Mesendoderm (in vitro differentiated cells): ENCODE data around the gene ANLN.

Source experiments
- DNase-seq: peaks from one replicate; pipeline ENCODE4 v3.0.0; 2013
- H2AK5ac ChIP-seq: 2 replicates; pipeline ENCODE4 v1.6.1; 2013; ENCODE audit warnings: low read length, inconsistent platforms
- H2BK120ac ChIP-seq: 2 replicates; pipeline ENCODE4 v1.6.1; 2013; ENCODE audit warnings: low read depth, mild to moderate bottlenecking, low read length, moderate library complexity, mixed read lengths
- H2BK15ac ChIP-seq: replicated peaks from 2 replicates; pipeline ENCODE4 v1.6.1; 2013; ENCODE audit warnings: low read depth, mild to moderate bottlenecking, moderate library complexity
- H2BK5ac ChIP-seq: 2 replicates; pipeline ENCODE4 v1.6.1; 2013; ENCODE audit warnings: low read length, inconsistent platforms
- H3K18ac ChIP-seq: 2 replicates; pipeline ENCODE4 v1.6.1; 2013; ENCODE audit warnings: mild to moderate bottlenecking, low read length, mixed read lengths
- H3K23ac ChIP-seq: one replicate; pipeline ENCODE4 v1.6.1; 2013; ENCODE audit warnings: low read length
- H3K27ac ChIP-seq: 2 replicates; pipeline ENCODE4 v1.5.1; 2013; ENCODE audit warnings: low read depth, mild to moderate bottlenecking, inconsistent platforms, low read length, moderate library complexity
- H3K27me3 ChIP-seq: 2 replicates; pipeline ENCODE4 v1.6.1; 2013; ENCODE audit warnings: low read length, control low read depth, mild to moderate bottlenecking, inconsistent platforms; ENCODE audit not compliant: insufficient read depth, poor library complexity
- H3K36me3 ChIP-seq: 2 replicates; pipeline ENCODE4 v1.6.1; 2013; ENCODE audit warnings: low read length, inconsistent platforms; ENCODE audit not compliant: control insufficient read depth, insufficient read depth
- H3K4ac ChIP-seq: one replicate; pipeline ENCODE4 v1.6.1; 2013; ENCODE audit warnings: low read depth, mild to moderate bottlenecking, low read length, moderate library complexity
- H3K4me1 ChIP-seq: 2 replicates; pipeline ENCODE4 v1.6.1; 2013; ENCODE audit warnings: low read depth, low read length, inconsistent platforms; ENCODE audit not compliant: control insufficient read depth
- H3K4me2 ChIP-seq: 2 replicates; pipeline ENCODE4 v1.6.1; 2013; ENCODE audit warnings: low read length
- H3K4me3 ChIP-seq: 2 replicates; pipeline ENCODE4 v1.5.1; 2013; ENCODE audit warnings: mild to moderate bottlenecking, low read length
- H3K56ac ChIP-seq: one replicate; pipeline ENCODE4 v1.6.1; 2013; ENCODE audit warnings: low read length
- H3K79me1 ChIP-seq: 2 replicates; pipeline ENCODE4 v1.6.1; 2013; ENCODE audit warnings: low read length, inconsistent platforms
- H3K79me2 ChIP-seq: 2 replicates; pipeline ENCODE4 v1.6.1; 2013; ENCODE audit warnings: mild to moderate bottlenecking, low read length; ENCODE audit not compliant: control insufficient read depth, insufficient read depth
- H3K9ac ChIP-seq: 2 replicates; pipeline ENCODE4 v1.6.1; 2013; ENCODE audit warnings: low read length, inconsistent platforms
- H4K5ac ChIP-seq: one replicate; pipeline ENCODE4 v1.6.1; 2013; ENCODE audit warnings: low read length
- H4K8ac ChIP-seq: one replicate; pipeline ENCODE4 v1.6.1; 2013; ENCODE audit warnings: low read depth, mild to moderate bottlenecking, control low read depth, low read length, moderate library complexity
- WGBS: extraction: QIAGEN DNeasy Blood & Tissue Kit; methylation state at CpG from one replicate; pipeline ENCODE4 v1.1.7; 2013; ENCODE audit warnings: low lambda C conversion rate, missing lambda C conversion rate; ENCODE audit not compliant: insufficient coverage; ENCODE audit errors: extremely low coverage; 5-methylcytosine and 5-hydroxymethylcytosine counted together

Gene ANLN

GRCh38 chr7:36361227-36361626 is 28.4 kb upstream of the ANLN start:
- H3K27me3 ChIP-seq, result peaks cover 24% of the 10 kb centered on the region
- H2AK5ac ChIP-seq, result no peak overlapping the region
- no peak overlapping the region for H3K23ac ChIP-seq
- H4K8ac ChIP-seq, result no peak overlapping the region
- no peak overlapping the region for H3K4me3 ChIP-seq
- H3K9ac ChIP-seq, result no peak overlapping the region
- H3K36me3 ChIP-seq, result no peaks in the 10 kb centered on the region
- H3K27ac ChIP-seq, result no peak overlapping the region
- no peaks in the 10 kb centered on the region for H3K79me2 ChIP-seq
- no peak overlapping the region for H3K18ac ChIP-seq
- H2BK120ac ChIP-seq, result no peak overlapping the region
- H2BK5ac ChIP-seq, result no peak overlapping the region
- no peaks in the 10 kb centered on the region for H3K79me1 ChIP-seq
- H2BK15ac ChIP-seq, result no peak overlapping the region
- H3K4ac ChIP-seq, result no peak overlapping the region
- H3K4me1 ChIP-seq, result peaks cover 2% of the 10 kb centered on the region
- no CpG with 5 or more reads among the region's 4 CpGs for WGBS
- no peak for DNase-seq
- no peak overlapping the region for H3K4me2 ChIP-seq
- no peak overlapping the region for H3K56ac ChIP-seq
- no peak overlapping the region for H4K5ac ChIP-seq

GRCh38 chr7:36363515-36363914 is 26.1 kb upstream of the ANLN start:
- Histone ChIP-seq H3K4ac (no peak overlapping the region), H3K18ac (no peak overlapping the region), H4K8ac (no peak overlapping the region), H2BK120ac (no peak overlapping the region), H3K36me3 (no peaks in the 10 kb centered on the region), H3K4me3 (no peak overlapping the region), H3K79me1 (no peaks in the 10 kb centered on the region), H3K23ac (no peak overlapping the region), H3K4me1 (peaks cover 2% of the 10 kb centered on the region), H3K56ac (no peak overlapping the region), H2BK5ac (no peak overlapping the region), H3K4me2 (no peak overlapping the region), H2AK5ac (no peak overlapping the region), H2BK15ac (no peak overlapping the region), H3K27ac (no peak overlapping the region), H3K9ac (no peak overlapping the region), H4K5ac (no peak overlapping the region), H3K27me3 (peaks cover 24% of the 10 kb centered on the region), H3K79me2 (no peaks in the 10 kb centered on the region)
- DNase-seq, result no peak
- WGBS, result no CpG with 5 or more reads among the region's 1 CpG

GRCh38 chr7:36366005-36366717 is 23.5 kb upstream of the ANLN start:
- no peak overlapping the region for H3K4ac ChIP-seq
- H3K36me3 ChIP-seq, result no peaks in the 10 kb centered on the region

DNA sequence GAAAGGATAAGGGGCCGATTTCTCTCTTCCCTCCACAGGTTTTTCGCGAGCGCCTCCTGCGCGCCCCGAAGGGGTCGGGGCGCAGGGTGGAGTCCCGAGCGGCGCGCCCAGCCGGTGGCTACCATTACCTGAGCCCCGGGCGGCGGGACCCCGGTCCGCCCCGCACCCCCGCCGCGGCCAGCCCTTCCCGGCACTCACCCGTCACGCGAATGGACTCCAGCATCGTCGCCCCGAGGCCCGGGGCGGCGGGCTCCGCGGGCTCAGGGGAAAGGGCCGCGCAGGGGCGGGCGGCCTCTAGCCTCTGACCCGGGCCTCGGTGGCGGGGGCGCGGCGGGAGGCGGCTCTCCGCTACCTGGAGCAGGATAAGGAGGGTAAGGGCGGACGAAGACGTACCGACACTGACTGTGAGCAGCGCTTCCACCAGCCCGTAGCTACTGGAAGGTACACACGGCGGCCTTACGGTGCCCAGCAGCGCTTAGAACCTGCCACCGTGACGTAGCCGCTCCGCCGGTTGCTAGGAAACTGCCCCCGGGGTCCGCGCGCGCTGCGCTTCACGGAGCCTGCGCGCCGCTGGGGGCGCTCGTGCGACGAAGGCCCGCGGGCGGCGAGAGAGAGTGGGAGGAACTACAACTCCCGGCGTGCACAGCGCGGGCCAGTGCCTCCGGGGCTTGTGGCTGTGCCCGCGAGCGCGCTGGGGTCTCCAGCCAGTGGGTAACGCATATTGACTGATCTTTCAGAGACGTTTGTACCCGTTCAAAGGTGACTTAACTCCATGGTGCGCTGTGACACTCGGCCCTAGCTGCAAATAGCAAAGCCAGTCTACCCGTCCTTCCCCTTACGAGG is 22.7 kb upstream of the ANLN start:
- Histone ChIP-seq H3K79me1 (no peaks in the 10 kb centered on the region), H2AK5ac (no peak overlapping the region), H3K4me1 (no peaks in the 10 kb centered on the region), H4K8ac (no peak overlapping the region), H3K27me3 (peaks cover 12% of the 10 kb centered on the region), H3K4me2 (peak overlapping the region; percentile 51), H3K18ac (no peak overlapping the region), H3K9ac (peak overlapping the region; percentile 56), H3K4ac (no peak overlapping the region), H3K4me3 (peak overlapping the region; percentile 18), H2BK5ac (no peak overlapping the region), H4K5ac (no peak overlapping the region), H3K79me2 (no peaks in the 10 kb centered on the region), H2BK120ac (no peak overlapping the region), H3K27ac (no peak overlapping the region), H3K23ac (no peak overlapping the region), H3K36me3 (no peaks in the 10 kb centered on the region), H2BK15ac (no peak overlapping the region), H3K56ac (peak overlapping the region; percentile 76)
- peak; percentile 93 for DNase-seq
- no CpG with 5 or more reads among the region's 96 CpGs for WGBS

More at GRCh38 chr7:36366005-36366717, 23.5 kb upstream of the ANLN start:
- no peak overlapping the region for H4K5ac ChIP-seq
- WGBS, result no CpG with 5 or more reads among the region's 12 CpGs
- no peak overlapping the region for H3K18ac ChIP-seq
- H2BK120ac ChIP-seq, result no peak overlapping the region
- H3K4me2 ChIP-seq, result peak overlapping the region; percentile 43
- H3K4me1 ChIP-seq, result no peaks in the 10 kb centered on the region
- no peak overlapping the region for H3K4me3 ChIP-seq
- no peak overlapping the region for H4K8ac ChIP-seq
- H3K27ac ChIP-seq, result no peak overlapping the region
- H3K27me3 ChIP-seq, result peaks cover 16% of the 10 kb centered on the region
- no peaks in the 10 kb centered on the region for H3K79me2 ChIP-seq
- H2BK15ac ChIP-seq, result no peak overlapping the region
- H3K9ac ChIP-seq, result no peak overlapping the region
- no peak overlapping the region for H3K23ac ChIP-seq
- H2BK5ac ChIP-seq, result no peak overlapping the region
- no peaks in the 10 kb centered on the region for H3K79me1 ChIP-seq
- H3K56ac ChIP-seq, result no peak overlapping the region
- no peak for DNase-seq
- no peak overlapping the region for H2AK5ac ChIP-seq

GRCh38 chr7:36367561-36368077 is 22.0 kb upstream of the ANLN start:
- Histone ChIP-seq H3K56ac (peak overlapping the region; percentile 76), H3K79me1 (no peaks in the 10 kb centered on the region), H4K5ac (no peak overlapping the region), H3K36me3 (no peaks in the 10 kb centered on the region), H2BK120ac (no peak overlapping the region), H4K8ac (no peak overlapping the region), H3K4ac (no peak overlapping the region), H2BK5ac (no peak overlapping the region), H2AK5ac (no peak overlapping the region), H3K9ac (peak overlapping the region; percentile 56), H3K18ac (no peak overlapping the region), H3K4me1 (no peaks in the 10 kb centered on the region), H3K23ac (no peak overlapping the region), H3K79me2 (no peaks in the 10 kb centered on the region), H3K27me3 (peaks cover 7% of the 10 kb centered on the region), H3K4me3 (peak overlapping the region; percentile 12), H3K27ac (no peak overlapping the region), H2BK15ac (no peak overlapping the region), H3K4me2 (peak overlapping the region; percentile 51)
- no CpG with 5 or more reads among the region's 16 CpGs for WGBS
- no peak for DNase-seq
